NCI-H526 (cell line): ENCODE data around the gene OTOP1.
"Not testable (repeated sequence)": the region's sequence is repeated elsewhere in the genome, so short reads cannot be mapped to it uniquely, and the experiment has no call there.

Experiments
- DNase-seq, 2 experiments: peaks; one replicate each; lab custom pipeline; 2025; lab: John Stamatoyannopoulos, UW

The OTOP1 gene

GRCh38 chr4:4226606-4227438 lies at the start of gene OTOP1:
Gene OTOP1 (minus strand): TSS chr4:4226929. CDS start chr4:4226864, 65 bp downstream.
- DNase-seq, result no peak

- DNase-seq, result no peak
Measured at GRCh38 chr4:4274226-4274625, 47.5 kb upstream of the OTOP1 start.

- DNase-seq, result peak in 1 of 2 experiments; percentile 8
Measured at GRCh38 chr4:4271912-4272311, 45.2 kb upstream of the OTOP1 start.

GRCh38 chr4:4270529-4270928 lies 43.8 kb upstream of the OTOP1 start:
- DNase-seq, result no peak

GRCh38 chr4:4269856-4270255 lies 43.1 kb upstream of the OTOP1 start:
- DNase-seq, result no peak

GRCh38 chr4:4269331-4269731 lies 42.6 kb upstream of the OTOP1 start:
- no peak for DNase-seq

GRCh38 chr4:4268776-4269175 lies 42.0 kb upstream of the OTOP1 start:
- DNase-seq, result no peak

GRCh38 chr4:4267981-4268380 lies 41.3 kb upstream of the OTOP1 start:
- DNase-seq, result no peak

GRCh38 chr4:4260185-4260751 lies 33.5 kb upstream of the OTOP1 start:
- peak in 1 of 2 experiments; percentile 31 for DNase-seq

GRCh38 chr4:4259484-4260100 lies 32.9 kb upstream of the OTOP1 start:
- no peak for DNase-seq

GRCh38 chr4:4257705-4258104 lies 31.0 kb upstream of the OTOP1 start:
- not testable (repeated sequence) for DNase-seq

- peak in 1 of 2 experiments; percentile 5 for DNase-seq
Measured at GRCh38 chr4:4256799-4257198, 30.1 kb upstream of the OTOP1 start.

GRCh38 chr4:4254666-4255065 lies 27.9 kb upstream of the OTOP1 start:
- DNase-seq, result no peak

GRCh38 chr4:4254199-4254598 lies 27.5 kb upstream of the OTOP1 start:
- DNase-seq, result no peak

GRCh38 chr4:4249866-4250265 lies 23.1 kb upstream of the OTOP1 start:
- DNase-seq, result no peak

- not testable (repeated sequence) for DNase-seq
Measured at GRCh38 chr4:4249342-4249741, 22.6 kb upstream of the OTOP1 start.

GRCh38 chr4:4248885-4249203 lies 22.1 kb upstream of the OTOP1 start:
- DNase-seq, result no peak

- DNase-seq, result peak; percentile 89 to 95
Measured at GRCh38 chr4:4248029-4248884, 21.5 kb upstream of the OTOP1 start, which contains the start of gene TMEM128. Gene TMEM128 (minus strand): TSS chr4:4248223. CDS start chr4:4248202, 21 bp downstream.

GRCh38 chr4:4247696-4248028 lies 20.9 kb upstream of the OTOP1 start:
- no peak for DNase-seq

GRCh38 chr4:4245172-4245571 lies 18.4 kb upstream of the OTOP1 start:
- no peak for DNase-seq

GRCh38 chr4:4239551-4239950 lies 12.8 kb upstream of the OTOP1 start:
- not testable (repeated sequence) for DNase-seq

GRCh38 chr4:4233610-4234009 lies 6.9 kb upstream of the OTOP1 start:
- DNase-seq, result no peak

GRCh38 chr4:4228356-4228668 lies 1.6 kb upstream of the OTOP1 start:
- DNase-seq, result no peak
